ENCODE measurements around the gene ZNF581. TPM values are rescaled to one million over a fixed set of nuclear protein-coding genes. Genes with fewer than 3 reads are reported as not detected.

The ZNF581 gene
- total RNA-seq, 2 donors from 2014 or later, result 47.2 to 48.7 TPM

DNA sequence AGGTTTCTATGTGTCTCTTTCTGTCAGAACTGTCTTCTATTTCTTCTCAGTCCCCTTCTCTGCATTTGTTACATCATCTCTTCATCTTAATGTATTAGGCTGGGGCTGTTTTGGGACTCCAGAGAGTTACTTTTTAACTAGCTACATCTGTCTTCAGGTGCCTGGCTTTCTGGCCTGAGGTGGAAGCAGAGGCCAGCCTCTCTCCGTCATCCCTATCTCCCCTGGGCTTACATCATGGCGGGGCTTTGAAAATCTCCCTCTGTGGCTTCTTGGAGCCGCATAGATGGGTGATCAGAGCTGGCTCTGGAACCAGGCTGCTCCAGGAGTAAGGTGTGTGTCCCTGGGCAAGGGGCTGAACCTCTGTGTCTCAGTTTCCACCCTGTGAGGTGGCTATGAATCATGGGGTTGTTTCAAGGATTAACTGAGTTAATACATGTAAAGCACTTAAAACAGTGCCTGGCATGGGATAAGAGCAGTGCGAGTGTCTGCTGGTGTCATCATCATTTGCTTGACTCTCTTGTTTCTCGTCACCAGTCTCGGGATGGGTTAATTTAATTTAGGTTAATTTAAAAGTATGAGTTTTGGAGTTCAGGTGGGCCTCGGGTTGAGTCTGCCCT is 33.5 kb downstream of the ZNF581 start:
- Mint-ChIP-seq H3K4me1 (peaks cover 28% of the 10 kb centered on the region), H3K9me3 (no peaks in the 10 kb centered on the region), H3K4me3 (peak overlapping the region; percentile 90), H3K27me3 (ENCODE audit: insufficient read depth) (no peaks in the 10 kb centered on the region), H3K36me3 (ENCODE audit: low read depth) (peaks cover 49% of the 10 kb centered on the region), H3K27ac (peak overlapping the region; percentile 77)
- TF ChIP-seq, protein P1, sequence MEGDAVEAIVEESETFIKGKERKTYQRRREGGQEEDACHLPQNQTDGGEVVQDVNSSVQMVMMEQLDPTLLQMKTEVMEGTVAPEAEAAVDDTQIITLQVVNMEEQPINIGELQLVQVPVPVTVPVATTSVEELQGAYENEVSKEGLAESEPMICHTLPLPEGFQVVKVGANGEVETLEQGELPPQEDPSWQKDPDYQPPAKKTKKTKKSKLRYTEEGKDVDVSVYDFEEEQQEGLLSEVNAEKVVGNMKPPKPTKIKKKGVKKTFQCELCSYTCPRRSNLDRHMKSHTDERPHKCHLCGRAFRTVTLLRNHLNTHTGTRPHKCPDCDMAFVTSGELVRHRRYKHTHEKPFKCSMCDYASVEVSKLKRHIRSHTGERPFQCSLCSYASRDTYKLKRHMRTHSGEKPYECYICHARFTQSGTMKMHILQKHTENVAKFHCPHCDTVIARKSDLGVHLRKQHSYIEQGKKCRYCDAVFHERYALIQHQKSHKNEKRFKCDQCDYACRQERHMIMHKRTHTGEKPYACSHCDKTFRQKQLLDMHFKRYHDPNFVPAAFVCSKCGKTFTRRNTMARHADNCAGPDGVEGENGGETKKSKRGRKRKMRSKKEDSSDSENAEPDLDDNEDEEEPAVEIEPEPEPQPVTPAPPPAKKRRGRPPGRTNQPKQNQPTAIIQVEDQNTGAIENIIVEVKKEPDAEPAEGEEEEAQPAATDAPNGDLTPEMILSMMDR (conservative IDR thresholded peaks at IDR 0.05), result no peak
- no peak overlapping the region for H3K27ac ChIP-seq (ENCODE audit: low read depth, low read length)
- WGBS, 2 experiments (ENCODE audit: insufficient coverage in 1 of 2, insufficient read length in 1 of 2), result 93 to 96% methylated on average over 4 to 7 of the region's 7 CpGs
- H3K4me3 ChIP-seq (ENCODE audit: low read length), result peak overlapping the region; percentile 88
- peaks cover 47% of the 10 kb centered on the region for H3K36me3 ChIP-seq (ENCODE audit: control insufficient read depth, insufficient read depth, low read length)
- no peaks in the 10 kb centered on the region for H3K9me3 ChIP-seq (ENCODE audit: control insufficient read depth, low read length)
- no peaks in the 10 kb centered on the region for H3K27me3 ChIP-seq (ENCODE audit: control insufficient read depth, insufficient read depth, low read length, poor library complexity, severe bottlenecking)
- peak overlapping the region; percentile 4 for H3K9ac ChIP-seq (ENCODE audit: extremely low read depth, low read length, poor library complexity, severe bottlenecking)
- H3K4me1 ChIP-seq (ENCODE audit: control insufficient read depth, insufficient read depth, low read length), result peaks cover 3% of the 10 kb centered on the region
- DNase-seq, result no peak

DNA sequence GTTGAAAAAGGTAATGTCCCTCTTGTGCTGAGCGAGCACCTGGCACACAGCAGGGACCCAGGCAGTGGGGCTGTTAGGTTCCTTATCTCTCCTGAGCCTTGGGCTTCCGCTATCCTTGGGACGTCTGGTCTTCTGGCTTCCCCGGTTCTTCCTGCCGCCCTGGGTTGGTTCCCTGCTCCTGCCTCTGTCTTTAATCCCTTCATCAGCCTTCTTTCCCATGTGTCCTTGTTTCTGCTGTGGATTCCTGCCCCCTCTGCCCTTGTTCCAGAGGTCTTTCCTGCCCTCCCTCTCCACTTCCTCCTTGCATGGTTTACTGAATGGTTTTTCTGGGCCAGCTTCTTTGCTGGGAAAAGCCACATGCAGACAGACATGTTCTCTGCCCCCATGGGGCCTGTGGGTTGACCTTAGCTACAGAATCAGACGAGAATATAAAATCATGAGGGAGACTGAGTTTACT is 34.2 kb downstream of the ZNF581 start:
- Mint-ChIP-seq H3K4me3 (no peak overlapping the region), H3K27me3 (ENCODE audit: insufficient read depth) (no peaks in the 10 kb centered on the region), H3K9me3 (no peaks in the 10 kb centered on the region), H3K4me1 (peaks cover 28% of the 10 kb centered on the region), H3K36me3 (ENCODE audit: low read depth) (peaks cover 48% of the 10 kb centered on the region), H3K27ac (peak overlapping the region; percentile 77)
- Histone ChIP-seq H3K9ac (ENCODE audit: extremely low read depth, low read length, poor library complexity, severe bottlenecking) (peak overlapping the region; percentile 4), H3K27ac (ENCODE audit: low read depth, low read length) (no peak overlapping the region), H3K4me1 (ENCODE audit: control insufficient read depth, insufficient read depth, low read length) (peaks cover 3% of the 10 kb centered on the region), H3K27me3 (ENCODE audit: control insufficient read depth, insufficient read depth, low read length, poor library complexity, severe bottlenecking) (no peaks in the 10 kb centered on the region), H3K4me3 (ENCODE audit: low read length) (peak overlapping the region; percentile 88), H3K9me3 (ENCODE audit: control insufficient read depth, low read length) (no peaks in the 10 kb centered on the region), H3K36me3 (ENCODE audit: control insufficient read depth, insufficient read depth, low read length) (peaks cover 45% of the 10 kb centered on the region)
- TF ChIP-seq, protein P1 (conservative IDR thresholded peaks at IDR 0.05), result no peak
- no peak for DNase-seq
- 82 to 90% methylated on average over 3 to 6 of the region's 6 CpGs for WGBS, 2 experiments (ENCODE audit: insufficient coverage in 1 of 2, insufficient read length in 1 of 2)

DNA sequence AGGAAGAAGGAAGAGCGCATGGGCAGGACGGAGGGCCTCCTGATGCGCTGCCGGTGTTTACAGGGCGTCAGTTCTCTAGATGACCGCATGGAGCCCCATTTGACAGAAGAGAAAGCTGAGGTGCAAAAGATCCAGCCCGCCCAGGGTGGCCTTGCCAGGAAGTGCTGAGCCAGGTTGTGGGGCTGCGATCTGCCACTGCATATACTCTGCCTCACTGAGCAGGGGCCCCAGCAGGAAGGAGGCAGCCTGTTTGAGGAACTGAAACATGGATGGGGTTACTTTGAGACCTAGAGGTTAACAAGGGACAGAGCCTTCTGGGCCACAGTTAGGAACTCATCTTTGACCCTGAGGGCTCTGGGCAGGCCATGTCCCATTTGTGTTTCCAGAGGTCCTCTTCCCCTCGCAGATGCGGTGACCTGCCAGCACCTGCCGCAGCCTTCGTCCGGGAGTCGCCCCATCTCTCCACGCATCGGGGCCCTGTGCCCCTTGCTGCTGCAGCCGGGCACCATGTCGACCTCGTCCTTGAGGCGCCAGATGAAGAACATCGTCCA is 34.7 kb downstream of the ZNF581 start:
- Histone ChIP-seq H3K27ac (ENCODE audit: low read depth, low read length) (no peak overlapping the region), H3K4me3 (ENCODE audit: low read length) (peak overlapping the region; percentile 88), H3K9ac (ENCODE audit: extremely low read depth, low read length, poor library complexity, severe bottlenecking) (peak overlapping the region; percentile 4), H3K27me3 (ENCODE audit: control insufficient read depth, insufficient read depth, low read length, poor library complexity, severe bottlenecking) (no peaks in the 10 kb centered on the region), H3K9me3 (ENCODE audit: control insufficient read depth, low read length) (no peaks in the 10 kb centered on the region), H3K4me1 (ENCODE audit: control insufficient read depth, insufficient read depth, low read length) (peaks cover 3% of the 10 kb centered on the region), H3K36me3 (ENCODE audit: control insufficient read depth, insufficient read depth, low read length) (peaks cover 43% of the 10 kb centered on the region)
- TF ChIP-seq, protein P1 (conservative IDR thresholded peaks at IDR 0.05), result no peak
- peak overlapping the region; percentile 77 for H3K27ac Mint-ChIP-seq
- H3K36me3 Mint-ChIP-seq (ENCODE audit: low read depth), result peaks cover 45% of the 10 kb centered on the region
- WGBS, 2 experiments (ENCODE audit: insufficient coverage in 1 of 2, insufficient read length in 1 of 2), result 96% methylated on average over 15 to 21 of the region's 21 CpGs
- DNase-seq, result no peak
- H3K9me3 Mint-ChIP-seq, result no peaks in the 10 kb centered on the region
- H3K27me3 Mint-ChIP-seq (ENCODE audit: insufficient read depth), result no peaks in the 10 kb centered on the region
- peaks cover 28% of the 10 kb centered on the region for H3K4me1 Mint-ChIP-seq
- H3K4me3 Mint-ChIP-seq, result no peak overlapping the region

Data from endodermal cell (in vitro differentiated cells).